NCI-H82 treated with DMSO at 0.1 percent for 48 hours (cell line): Measurements from ENCODE around the gene TTLL13.
"Not testable (repeated sequence)": the region's sequence is repeated elsewhere in the genome, so short reads cannot be mapped to it uniquely, and the experiment has no call there.

Experiments used
- DNase-seq: peaks from one replicate; lab custom pipeline; 2025; ENCODE audit not compliant: unreplicated experiment; lab: John Stamatoyannopoulos, UW

TTLL13 gene

DNA sequence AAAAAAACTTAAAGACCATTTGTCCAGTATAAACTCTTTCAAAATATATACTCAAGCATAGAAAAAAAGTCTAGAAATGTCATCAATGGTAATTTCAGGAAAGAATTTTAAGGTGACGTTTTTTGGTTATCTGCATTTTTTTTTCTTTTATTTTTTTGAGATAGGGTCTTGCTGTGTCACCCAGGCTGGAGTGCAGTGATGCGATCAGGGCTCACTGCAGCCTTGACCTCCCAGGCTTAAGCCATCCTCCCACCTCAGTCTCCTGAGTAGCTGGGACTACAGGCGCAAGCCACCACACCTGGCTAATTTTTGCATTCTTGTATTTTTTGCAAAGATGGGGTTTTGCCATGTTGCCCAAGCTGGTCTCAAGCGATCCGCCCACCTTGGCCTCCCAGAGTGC is 31.4 kb downstream of the TTLL13 start:
- not testable (repeated sequence) for DNase-seq

DNA sequence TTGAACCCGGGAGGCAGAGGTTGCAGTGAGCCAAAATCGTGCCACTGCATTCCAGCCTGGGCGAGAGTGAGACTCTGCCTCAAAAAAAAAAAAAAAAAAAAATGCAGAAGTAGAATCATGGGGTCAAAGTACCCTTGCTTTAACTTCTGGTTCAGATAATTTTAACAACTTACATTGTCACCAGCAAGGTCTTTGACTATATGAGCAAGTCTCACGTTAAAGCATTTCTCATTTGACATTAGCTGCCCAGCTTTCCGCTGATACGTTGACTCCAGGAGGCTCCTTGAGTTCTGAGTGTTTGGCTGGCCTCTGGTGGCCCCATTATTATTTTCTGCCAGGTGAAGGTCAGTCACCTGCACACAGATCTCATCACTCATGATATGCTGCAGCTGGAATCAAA is 32.3 kb downstream of the TTLL13 start:
- not testable (repeated sequence) for DNase-seq

DNA sequence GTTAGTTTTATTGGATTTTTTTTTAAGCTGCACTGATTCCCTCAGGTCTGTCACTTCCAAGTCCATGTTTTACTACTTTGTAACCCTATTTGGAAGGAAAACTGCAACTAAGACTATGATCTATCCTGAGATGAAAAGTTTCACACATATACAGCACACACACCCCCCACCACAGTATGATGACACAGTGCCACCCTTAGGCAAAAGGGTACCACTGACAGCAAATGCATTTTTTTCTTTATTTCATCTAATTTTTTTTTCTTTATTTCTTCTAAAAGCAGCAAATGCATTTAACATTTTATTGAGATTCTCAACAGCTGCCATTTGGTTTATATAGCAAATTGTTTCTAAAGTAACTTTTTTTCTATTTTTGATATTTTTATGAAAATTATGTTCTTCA is 37.3 kb downstream of the TTLL13 start:
- DNase-seq = peak; percentile 25

DNA sequence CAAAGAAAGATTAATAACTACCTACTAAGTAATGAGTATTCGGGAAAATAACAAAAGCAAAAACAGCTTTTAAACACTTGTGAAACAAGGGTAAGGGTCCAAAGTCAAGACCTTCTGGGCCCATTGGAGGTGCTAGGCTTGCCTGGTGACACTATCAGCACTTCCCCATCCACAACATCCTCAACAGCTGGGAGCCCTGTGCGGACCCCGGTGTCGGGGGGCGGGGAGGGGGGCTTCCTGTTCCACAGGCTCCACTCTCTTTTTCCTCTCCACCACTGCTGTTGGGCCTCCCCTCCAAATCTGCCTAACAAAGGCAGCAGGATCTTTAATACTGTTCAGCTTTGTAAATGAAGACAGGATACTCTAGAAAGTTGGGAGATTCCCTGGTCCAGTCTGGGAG is 37.7 kb downstream of the TTLL13 start:
- DNase-seq = no peak

DNA sequence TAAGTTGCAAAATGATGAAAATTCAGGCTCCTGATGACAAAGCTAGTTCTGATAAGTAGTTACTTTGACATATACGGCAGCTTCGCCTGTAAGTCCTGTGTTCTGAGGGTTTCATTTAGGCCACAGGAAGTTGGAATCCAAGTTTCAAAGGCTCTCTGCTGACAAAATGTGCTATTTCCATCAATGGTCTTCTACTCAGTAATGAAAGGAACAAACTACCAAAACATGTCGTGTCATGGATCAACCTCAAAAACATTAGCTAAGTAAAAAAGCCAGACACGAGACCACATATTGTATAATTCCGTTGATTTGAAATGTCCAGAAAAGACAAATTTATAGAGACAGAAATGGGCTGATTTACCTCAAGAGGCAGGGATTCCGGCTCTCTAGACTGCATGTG is 38.6 kb downstream of the TTLL13 start:
- no peak for DNase-seq

DNA sequence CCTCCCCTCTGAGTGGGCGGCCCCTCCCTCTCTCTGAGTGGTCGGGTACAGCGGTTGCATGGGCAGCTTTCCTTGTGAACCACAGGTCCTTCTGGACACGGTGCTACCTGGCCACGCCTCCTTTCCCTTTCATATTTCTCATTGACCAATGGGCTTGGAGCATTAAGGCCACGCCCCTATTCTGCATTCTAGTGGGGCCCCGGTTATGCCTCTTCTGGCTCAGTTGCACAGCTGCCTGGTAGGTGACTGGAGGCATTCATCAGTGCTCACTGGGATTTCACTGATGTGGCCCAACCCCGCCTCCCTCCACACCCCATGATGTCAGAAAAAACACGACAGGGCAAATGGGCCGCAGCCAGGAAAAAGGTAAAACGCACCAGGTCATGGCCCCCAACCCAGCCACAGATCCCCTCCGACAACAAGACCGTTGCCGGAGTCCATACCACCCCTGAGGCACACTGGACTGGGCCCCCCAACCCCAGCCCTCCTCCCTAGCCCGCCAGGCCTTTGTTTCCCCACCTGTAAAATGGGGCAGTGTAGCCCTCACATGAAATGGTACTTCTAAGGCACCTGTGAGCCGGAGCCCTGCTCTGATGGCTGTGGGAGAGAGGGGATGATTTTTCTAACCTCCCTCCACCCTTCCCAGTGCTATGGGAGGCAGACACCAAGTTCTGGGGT is 42.5 kb downstream of the TTLL13 start:
- DNase-seq = peak; percentile 41

DNA sequence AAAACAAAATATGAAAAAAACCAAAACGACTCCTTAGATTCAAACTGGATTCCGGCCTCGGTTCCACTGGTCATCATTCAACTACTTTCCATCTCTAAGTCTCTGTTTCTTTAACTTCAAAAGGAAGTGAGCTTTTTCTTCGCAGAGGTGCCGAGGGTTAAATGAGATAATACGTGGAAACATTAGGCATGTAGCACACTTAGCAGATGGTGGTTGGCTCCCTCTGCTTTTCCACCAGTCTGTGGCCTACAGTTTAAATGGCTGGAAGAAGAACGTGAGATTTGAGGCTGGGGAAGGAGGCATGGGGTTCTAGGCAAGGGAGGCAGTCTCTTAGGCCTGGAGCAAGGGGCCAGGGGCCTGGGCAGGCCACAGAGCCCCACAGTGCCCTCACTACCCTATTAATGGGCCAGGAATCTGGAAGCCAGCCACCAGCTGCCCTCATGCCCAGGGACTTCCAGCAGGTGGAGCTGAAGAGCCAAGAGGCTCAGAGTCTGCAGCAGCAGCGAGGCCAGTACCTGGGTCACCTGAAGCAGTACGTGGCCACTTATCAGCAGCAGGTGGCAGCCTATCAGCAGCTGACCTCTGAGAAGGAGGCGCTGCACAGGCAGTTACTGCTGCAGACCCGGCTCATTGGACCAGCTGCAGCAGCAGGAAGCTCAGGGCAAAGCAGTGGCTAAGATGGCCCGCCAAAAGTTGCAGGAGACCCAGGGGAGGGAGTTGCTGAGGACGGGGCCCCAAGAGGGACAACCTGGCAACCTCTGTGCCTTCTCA is 43.9 kb downstream of the TTLL13 start:
- DNase-seq = peak; percentile 14

DNA sequence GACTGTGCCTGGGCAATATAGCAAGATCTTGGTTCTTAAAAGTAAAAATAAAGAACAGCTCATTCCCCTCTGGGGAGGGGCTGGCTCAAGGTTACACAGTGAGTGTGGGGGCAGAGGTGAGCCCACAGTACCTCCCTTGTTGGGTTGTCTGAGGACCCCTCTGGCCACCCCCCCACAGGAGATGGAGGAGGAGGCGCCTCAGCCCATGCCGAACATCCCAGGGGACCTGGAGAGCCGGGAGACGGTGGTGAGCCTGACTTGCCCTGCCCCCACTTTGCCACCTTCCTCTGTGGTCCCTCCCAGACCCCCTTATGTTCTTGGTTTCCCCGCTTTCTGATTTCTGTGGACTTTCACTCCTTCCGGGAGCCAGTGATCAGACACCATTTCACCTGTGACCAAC is 44.8 kb downstream of the TTLL13 start:
- no peak for DNase-seq

DNA sequence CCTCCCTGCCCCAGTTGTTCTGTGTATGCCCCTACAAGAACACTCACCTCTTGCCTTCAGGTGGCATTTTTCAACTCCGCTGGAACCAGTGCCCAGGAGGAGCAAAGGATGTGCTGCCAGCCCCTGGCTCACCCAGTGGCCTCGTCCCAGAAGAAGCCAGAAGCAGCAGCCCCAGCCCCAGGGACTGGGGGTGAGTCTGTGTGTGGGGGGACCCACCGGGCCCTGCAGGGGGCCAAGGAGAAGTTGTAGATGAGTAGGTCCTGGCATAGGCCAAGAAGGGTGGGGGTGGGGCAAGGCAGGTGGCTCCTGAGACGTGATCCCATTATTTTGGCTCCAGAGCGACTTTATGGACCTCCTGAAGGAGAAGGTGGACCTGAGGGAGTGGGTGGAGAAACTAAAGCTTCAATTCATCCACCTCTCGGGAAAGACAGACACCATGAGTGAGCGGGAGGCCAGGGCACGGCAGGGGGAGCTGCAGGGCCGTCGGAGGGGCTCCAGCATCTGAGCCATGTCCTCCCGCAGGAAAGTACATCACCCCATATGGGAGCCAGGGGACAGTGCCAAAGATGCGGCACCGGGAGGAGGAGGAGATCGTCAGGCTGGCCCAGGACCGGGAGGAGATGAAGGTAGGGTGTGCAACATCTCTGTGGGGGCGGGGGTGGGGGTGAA is 45.4 kb downstream of the TTLL13 start:
- no peak for DNase-seq

DNA sequence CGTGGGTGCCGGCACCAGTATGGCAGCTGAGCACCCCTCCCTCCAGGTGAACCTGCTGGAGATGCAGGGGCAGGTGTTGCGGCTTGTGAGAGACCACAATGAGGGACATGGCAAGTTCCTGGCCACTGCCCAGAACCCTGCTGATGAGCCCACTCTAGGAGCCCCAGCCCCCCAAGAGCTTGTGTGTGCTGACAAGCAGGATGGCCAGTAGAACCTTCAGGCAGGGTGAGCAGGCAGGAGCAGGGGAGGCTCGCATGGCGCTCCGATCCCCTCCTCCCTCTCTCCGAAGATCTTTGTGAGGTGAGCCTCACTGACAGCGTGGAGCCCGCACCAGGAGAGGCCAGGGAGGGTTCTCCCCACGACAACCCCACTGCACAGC is 45.9 kb downstream of the TTLL13 start:
- no peak for DNase-seq

DNA sequence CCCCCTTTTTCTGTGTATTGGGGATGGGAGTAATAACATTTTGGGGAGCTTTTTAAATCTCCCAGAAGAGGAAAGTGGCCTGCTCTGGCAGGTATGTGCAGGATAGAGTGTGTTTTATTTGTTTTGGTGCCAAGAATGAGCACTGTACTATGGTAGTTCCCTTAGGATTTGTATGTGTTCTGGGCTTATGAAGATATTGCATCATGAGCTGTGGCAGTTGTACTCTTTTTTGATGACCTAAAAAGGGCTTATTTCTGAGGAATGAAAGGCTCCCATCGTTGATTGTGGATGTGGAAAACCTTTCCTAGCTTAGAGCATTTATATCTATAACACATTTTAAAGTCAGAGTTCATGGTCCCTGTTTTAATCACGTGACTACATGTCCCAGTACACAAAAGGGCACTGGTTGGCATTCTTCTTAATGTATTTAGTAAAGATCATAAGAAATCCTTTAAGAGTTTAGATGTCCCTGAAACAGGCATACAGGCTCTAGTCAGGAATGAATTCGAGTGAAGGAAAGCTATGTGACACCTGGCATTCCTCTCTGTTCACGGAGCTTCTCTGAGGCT is 47.0 kb downstream of the TTLL13 start:
- not testable (repeated sequence) for DNase-seq

DNA sequence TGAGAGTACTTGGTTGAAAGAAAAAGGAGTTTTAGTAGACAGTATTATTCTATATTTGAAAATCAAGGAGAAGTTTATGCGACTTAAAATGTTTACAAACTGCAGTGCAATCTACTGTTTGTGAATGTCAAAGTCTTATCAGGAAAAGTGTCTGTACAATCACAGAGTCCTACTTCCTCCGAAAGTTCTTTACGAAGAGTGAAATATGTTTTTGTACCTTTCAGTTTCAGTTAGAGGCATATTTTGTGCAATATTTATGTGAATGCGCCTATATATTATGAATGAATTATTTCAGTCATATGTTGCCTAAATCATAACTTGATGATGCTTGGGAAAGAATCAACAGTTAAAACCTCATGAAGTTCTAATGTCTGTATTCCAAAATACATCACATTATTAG is 47.7 kb downstream of the TTLL13 start:
- no peak for DNase-seq

DNA sequence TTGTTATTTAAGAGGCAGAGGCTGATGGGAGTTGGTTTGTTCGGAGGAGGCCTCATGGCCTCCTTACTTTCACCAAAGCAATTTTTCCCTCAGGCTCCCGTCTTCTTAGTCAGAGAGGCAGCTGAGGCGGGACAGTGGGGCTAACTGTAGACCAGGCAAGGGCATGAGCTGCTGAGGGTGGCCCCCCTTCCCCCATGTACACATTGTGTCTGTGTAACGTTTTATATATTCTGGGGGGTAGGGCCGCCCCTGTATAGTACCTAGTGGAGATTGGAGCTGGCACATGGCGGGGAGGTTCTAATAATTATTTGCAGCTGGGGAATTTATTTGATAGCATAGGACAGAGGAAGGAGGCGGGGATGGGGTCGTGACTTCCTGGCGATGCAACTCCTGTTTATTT is 51.2 kb downstream of the TTLL13 start:
- DNase-seq = no peak

DNA sequence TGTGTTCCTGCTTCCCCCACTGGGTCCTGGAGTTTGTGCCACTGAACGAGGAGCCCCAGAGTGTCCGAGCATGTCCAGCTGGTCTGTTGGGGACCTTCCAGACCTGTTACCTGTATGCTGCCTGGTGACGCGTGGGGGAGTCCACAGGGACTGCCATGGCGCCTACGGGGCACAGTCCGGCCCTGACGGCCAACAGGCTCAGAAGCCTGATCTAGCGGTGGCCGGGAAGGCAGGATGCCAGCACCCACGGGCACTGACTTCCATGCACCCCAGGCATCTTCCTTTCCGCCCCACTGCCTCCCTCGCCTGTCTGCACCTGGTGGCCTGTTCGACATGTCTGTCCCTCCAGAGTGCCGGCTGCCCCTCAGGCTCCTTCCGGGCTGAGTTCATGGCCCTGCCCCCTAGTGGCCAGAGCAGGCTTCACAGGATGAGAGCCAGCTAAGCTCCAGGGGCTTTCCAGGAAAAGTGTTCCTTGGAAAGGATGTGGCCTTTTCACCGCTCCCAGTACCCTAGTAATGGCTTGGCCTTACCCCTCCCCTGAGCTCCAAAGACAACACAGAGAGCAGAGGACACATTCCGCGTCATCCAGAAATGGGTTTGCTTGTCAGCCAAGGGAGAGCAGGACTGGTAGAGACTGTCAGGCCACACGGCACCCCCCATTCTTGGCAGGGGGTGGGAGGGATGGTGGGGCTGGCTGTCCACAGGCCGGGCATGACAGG is 51.8 kb downstream of the TTLL13 start:
- peak; percentile 34 for DNase-seq

DNA sequence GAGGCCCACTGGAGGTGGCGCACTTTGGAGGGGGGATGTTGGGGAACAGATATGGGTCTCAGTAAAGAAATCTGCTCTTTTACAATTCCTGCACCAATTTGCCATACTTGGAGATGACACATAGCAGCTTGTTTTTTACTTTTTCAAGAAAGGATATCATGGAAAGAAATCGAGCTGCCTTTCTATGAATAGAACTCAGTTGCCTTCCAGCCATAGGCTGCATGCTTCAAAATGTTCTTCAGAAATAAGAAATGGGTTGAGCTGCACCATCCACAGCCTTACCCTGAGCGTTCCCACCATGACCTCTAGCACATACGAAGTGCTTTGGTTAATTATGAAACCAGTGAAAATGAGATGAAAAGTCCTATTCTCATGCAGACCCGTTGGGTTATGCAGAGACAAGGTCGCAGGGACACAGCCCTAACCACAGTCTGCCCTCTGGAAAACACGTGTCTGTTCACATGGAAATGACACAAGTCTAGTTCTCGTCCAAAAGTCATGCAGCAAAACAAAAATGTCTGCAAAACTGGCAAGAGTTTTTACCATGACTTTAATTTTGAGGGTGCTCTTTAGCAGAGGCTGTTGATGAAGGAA is 52.4 kb downstream of the TTLL13 start:
- DNase-seq = no peak

DNA sequence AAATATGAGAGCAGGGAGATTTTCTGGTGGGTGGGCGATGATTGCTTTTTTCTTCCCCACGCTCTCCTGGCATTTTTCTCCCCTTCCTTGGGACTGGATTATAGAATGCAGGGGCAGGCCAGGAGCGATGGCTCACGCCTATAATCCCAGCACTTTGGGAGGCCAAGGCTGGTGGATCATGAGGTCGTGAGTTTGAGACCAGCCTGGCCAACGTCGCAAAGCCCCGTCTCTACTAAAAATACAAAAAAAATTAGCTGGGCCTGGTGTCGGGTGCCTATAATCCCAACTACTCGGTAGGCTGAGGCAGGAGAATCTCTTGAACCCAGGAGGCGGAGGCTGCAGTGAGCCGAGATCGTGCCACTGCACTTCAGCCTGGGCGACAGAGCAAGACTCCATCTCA is 56.0 kb downstream of the TTLL13 start:
- not testable (repeated sequence) for DNase-seq

DNA sequence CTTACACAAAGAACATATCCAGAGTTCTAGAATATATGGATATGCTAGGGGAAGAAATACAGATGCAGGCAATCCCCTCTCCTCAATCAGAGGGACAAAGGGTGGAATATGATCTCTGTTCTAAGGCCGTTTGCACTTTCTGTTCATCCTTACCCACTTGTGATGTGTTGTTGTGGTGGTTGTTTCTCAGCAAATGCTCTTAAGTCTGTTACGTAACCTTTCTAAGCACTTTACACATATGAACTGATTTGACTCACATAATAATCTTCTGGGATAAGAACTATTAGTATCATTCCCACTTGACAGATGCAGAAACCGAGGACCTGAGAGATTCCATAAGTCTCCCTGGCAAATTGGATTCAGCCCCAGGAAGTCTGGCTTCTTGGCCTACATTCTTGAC is 56.6 kb downstream of the TTLL13 start:
- peak; percentile 26 for DNase-seq

DNA sequence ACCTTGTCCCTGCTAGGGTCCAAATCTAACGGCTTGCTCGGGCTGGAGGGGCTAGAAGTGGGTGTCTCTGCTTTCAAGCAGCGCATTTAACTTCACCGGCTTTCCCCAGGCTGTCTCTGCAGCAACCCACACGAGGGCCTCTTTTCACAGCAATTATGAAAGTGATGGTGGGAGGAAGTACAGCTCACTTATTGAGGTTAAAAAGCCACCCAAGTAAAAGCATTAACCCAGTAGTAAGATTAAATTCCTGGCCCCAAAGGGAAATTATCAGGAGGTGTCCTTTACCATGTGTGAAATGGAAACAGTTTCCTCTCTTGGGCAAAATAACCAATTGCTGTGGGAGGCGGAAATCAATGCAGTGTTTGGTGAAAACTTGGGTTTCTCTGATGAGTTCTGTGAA is 57.2 kb downstream of the TTLL13 start:
- DNase-seq = no peak

DNA sequence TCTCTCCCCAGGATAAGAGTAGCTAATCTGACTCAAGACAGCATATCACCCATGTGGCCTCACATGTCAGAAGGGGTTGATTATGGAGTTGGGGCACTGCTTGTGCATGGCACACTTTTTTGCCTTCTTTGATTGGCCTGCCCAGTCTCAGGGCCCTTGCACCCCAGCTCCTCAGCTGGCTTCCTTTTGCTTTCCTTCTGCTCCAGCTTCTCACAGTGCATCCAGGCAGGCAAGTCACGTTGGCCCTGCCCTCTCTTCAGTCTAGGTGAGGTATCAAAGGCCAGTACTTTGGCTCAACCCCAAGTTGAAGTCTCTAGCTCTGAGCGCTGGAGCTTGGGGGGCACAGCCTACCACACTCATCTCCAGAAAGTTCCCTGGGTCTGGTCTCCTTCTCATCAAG is 58.3 kb downstream of the TTLL13 start:
- no peak for DNase-seq

DNA sequence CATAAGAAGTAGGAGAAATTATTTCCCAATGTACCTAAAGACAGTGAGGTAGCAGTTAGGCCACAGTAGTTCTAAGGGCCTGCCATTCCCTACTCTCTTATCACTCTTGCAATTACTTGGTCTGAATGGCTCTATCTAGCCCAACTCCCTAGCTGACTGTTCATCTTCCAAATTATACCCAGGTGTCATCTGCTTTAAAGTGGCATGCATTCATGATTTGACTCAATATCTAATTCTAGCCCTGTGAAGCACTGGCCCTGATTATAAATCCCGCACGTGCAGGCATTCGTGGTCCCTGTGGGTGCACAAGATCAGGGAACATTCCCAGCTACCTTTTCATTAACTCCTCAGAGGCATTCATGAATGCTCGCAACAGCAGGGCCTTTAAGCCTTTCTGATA is 59.7 kb downstream of the TTLL13 start:
- no peak for DNase-seq
